Measurements from ENCODE around the gene CCDC7. TPM values are rescaled to one million over a fixed set of nuclear protein-coding genes. Genes with fewer than 3 reads are reported as not detected.
"Not testable (repeated sequence)": the region's sequence is repeated elsewhere in the genome, so short reads cannot be mapped to it uniquely, and the experiment has no call there.

The CCDC7 gene
- total RNA-seq = 10 to 100 TPM in 3 of 4 donors, 1 to 10 TPM in 1; 8.2 to 30.5 (median 13.3) TPM

- Histone ChIP-seq H3K36me3 (no peaks in the 10 kb centered on the region), H3K27ac (peak within 1 kb of the TSS; percentile 84 to 99 (median 90))
- TF ChIP-seq POLR2A (IDR thresholded peaks at IDR 0.05) = peak; percentile 71 to 79
- TF ChIP-seq, protein P1, sequence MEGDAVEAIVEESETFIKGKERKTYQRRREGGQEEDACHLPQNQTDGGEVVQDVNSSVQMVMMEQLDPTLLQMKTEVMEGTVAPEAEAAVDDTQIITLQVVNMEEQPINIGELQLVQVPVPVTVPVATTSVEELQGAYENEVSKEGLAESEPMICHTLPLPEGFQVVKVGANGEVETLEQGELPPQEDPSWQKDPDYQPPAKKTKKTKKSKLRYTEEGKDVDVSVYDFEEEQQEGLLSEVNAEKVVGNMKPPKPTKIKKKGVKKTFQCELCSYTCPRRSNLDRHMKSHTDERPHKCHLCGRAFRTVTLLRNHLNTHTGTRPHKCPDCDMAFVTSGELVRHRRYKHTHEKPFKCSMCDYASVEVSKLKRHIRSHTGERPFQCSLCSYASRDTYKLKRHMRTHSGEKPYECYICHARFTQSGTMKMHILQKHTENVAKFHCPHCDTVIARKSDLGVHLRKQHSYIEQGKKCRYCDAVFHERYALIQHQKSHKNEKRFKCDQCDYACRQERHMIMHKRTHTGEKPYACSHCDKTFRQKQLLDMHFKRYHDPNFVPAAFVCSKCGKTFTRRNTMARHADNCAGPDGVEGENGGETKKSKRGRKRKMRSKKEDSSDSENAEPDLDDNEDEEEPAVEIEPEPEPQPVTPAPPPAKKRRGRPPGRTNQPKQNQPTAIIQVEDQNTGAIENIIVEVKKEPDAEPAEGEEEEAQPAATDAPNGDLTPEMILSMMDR (IDR thresholded peaks at IDR 0.05) = peak in 5 of 6 experiments; percentile 30 to 62 (median 48)
Observed at GRCh38 chr10:32445740-32446535, at the start of gene CCDC7. Gene CCDC7, plus strand, starts transcription at chr10:32446140. Its CDS starts 5,503 bp downstream, at chr10:32451643.

GRCh38 chr10:32397163-32397562 lies 48.8 kb upstream of the CCDC7 start:
- H3K9me3 ChIP-seq, H3K36me3 ChIP-seq, DNase-seq, H3K4me1 ChIP-seq, H3K27ac ChIP-seq, H3K4me3 ChIP-seq, H3K27me3 ChIP-seq: not testable (repeated sequence)

More at GRCh38 chr10:32445740-32446535, at the start of gene CCDC7:
- no peaks in the 10 kb centered on the region for H3K9me3 ChIP-seq
- no peaks in the 10 kb centered on the region for H3K27me3 ChIP-seq
- DNase-seq = peak; percentile 69 to 92 (median 91)
- H3K4me1 ChIP-seq = peaks cover 0 to 9% (median 0%) of the 10 kb centered on the region in 4 donors
- H3K4me3 ChIP-seq = peak within 1 kb of the TSS; percentile 50 to 86 (median 59)

- DNase-seq, H3K36me3 ChIP-seq, H3K27ac ChIP-seq, H3K27me3 ChIP-seq, H3K9me3 ChIP-seq, H3K4me1 ChIP-seq, H3K4me3 ChIP-seq: not testable (repeated sequence)
Observed at GRCh38 chr10:32399720-32400119, 46.2 kb upstream of the CCDC7 start.

DNA sequence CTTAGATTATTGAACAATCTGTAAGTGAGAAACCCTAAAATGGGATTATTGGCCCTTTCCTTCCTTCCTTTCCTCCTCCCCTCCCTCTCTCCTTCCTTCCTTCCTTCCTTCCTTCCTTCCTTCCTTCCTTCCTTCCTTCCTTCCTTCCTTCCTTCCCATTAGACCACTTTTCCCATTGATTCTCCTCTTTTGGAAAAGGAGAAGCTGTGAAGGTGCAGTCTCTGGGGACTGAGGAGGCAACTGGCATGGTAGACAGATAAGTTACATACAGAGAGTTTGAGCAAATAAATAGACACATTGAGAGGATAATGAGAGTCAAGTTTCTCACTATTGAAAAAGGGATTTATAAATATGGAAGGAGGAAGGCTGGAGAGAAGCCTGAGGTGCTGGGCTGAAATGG lies 45.0 kb upstream of the CCDC7 start:
- H3K27me3 ChIP-seq = no peaks in the 10 kb centered on the region
- H3K4me1 ChIP-seq = no peaks in the 10 kb centered on the region
- no peaks in the 10 kb centered on the region for H3K9me3 ChIP-seq
- no peaks in the 10 kb centered on the region for H3K36me3 ChIP-seq
- H3K4me3 ChIP-seq = no peak overlapping the region
- TF ChIP-seq, protein P1 (IDR thresholded peaks at IDR 0.05) = no peak
- no peak for TF ChIP-seq POLR2A (IDR thresholded peaks at IDR 0.05)
- no peak overlapping the region for H3K27ac ChIP-seq
- DNase-seq = no peak

GRCh38 chr10:32402499-32402898 lies 43.4 kb upstream of the CCDC7 start:
- Histone ChIP-seq H3K4me3 (no peak overlapping the region), H3K9me3 (no peaks in the 10 kb centered on the region), H3K27ac (no peak overlapping the region), H3K36me3 (no peaks in the 10 kb centered on the region), H3K27me3 (no peaks in the 10 kb centered on the region), H3K4me1 (no peaks in the 10 kb centered on the region)
- no peak for DNase-seq
- TF ChIP-seq, protein P1 (IDR thresholded peaks at IDR 0.05) = no peak
- no peak for TF ChIP-seq POLR2A (IDR thresholded peaks at IDR 0.05)

DNA sequence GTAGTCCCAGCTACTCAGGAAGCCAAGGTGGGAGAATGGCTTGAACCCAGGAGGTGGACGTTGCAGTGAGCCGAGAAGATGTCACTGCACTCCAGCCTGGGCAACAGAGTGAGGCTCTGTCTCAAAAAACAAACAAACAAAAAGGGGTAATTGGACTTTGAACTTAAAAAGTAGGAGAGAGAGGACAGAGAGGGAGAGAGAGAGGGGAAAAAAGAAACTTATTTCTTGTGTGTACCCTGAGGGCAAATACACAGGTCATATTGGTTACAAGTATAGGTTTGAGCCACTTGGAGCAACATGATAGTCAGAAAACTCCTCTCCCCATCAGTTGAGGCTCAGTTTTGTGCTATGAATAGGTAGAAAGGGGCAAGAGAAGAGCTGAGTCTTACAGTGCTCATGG lies 42.8 kb upstream of the CCDC7 start:
- no peaks in the 10 kb centered on the region for H3K9me3 ChIP-seq
- TF ChIP-seq, protein P1 (IDR thresholded peaks at IDR 0.05) = no peak
- TF ChIP-seq POLR2A (IDR thresholded peaks at IDR 0.05) = no peak
- no peak overlapping the region for H3K27ac ChIP-seq
- no peak overlapping the region for H3K4me3 ChIP-seq
- H3K4me1 ChIP-seq = no peaks in the 10 kb centered on the region
- no peaks in the 10 kb centered on the region for H3K27me3 ChIP-seq
- no peak for DNase-seq
- no peaks in the 10 kb centered on the region for H3K36me3 ChIP-seq

Data from Peyer's patch (tissue), 4 donors.